G401.6 (cell line): ENCODE results near the gene OPRL1.

Experiments used
- FAIRE-seq: peaks from 2 replicates; lab custom pipeline; 2012; peaks lifted over from hg19 to GRCh38; lab: Jason Lieb, UNC

OPRL1 gene

GRCh38 chr20:64042054-64042781 lies 37.7 kb upstream of the OPRL1 start:
- no peak for FAIRE-seq

- FAIRE-seq = no peak
Measured at GRCh38 chr20:64043768-64044167, 36.1 kb upstream of the OPRL1 start.

GRCh38 chr20:64044484-64045247 lies 35.2 kb upstream of the OPRL1 start:
- no peak for FAIRE-seq

GRCh38 chr20:64045346-64046011 lies 34.4 kb upstream of the OPRL1 start:
- no peak for FAIRE-seq

GRCh38 chr20:64047046-64047389 lies 32.9 kb upstream of the OPRL1 start:
- no peak for FAIRE-seq

- no peak for FAIRE-seq
Measured at GRCh38 chr20:64047968-64048401, 31.9 kb upstream of the OPRL1 start.

GRCh38 chr20:64048402-64049044 lies 31.4 kb upstream of the OPRL1 start:
- FAIRE-seq = no peak

- FAIRE-seq = no peak
Measured at GRCh38 chr20:64049060-64049877, 30.6 kb upstream of the OPRL1 start, which contains the start of gene SOX18. Gene SOX18 (minus strand): TSS chr20:64049639. CDS start chr20:64049516, 123 bp downstream.

- no peak for FAIRE-seq
Measured at GRCh38 chr20:64049878-64050260, 30.0 kb upstream of the OPRL1 start.

- no peak for FAIRE-seq
Measured at GRCh38 chr20:64050261-64051032, 29.4 kb upstream of the OPRL1 start.

GRCh38 chr20:64051033-64051452 lies 28.8 kb upstream of the OPRL1 start:
- no peak for FAIRE-seq

- FAIRE-seq = no peak
Measured at GRCh38 chr20:64051561-64052325, 28.1 kb upstream of the OPRL1 start.

- FAIRE-seq = no peak
Measured at GRCh38 chr20:64052326-64052722, 27.6 kb upstream of the OPRL1 start.

- FAIRE-seq = no peak
Measured at GRCh38 chr20:64052987-64053840, 26.7 kb upstream of the OPRL1 start.

- FAIRE-seq = no peak
Measured at GRCh38 chr20:64053841-64054661, 25.8 kb upstream of the OPRL1 start.

GRCh38 chr20:64055396-64055892 lies 24.4 kb upstream of the OPRL1 start:
- FAIRE-seq = no peak

GRCh38 chr20:64055893-64056638 lies 23.8 kb upstream of the OPRL1 start:
- FAIRE-seq = no peak

GRCh38 chr20:64056639-64056888 lies 23.3 kb upstream of the OPRL1 start:
- no peak for FAIRE-seq
